NCI-H446 (cell line): ENCODE measurements around the gene NARS2.
"Not testable (repeated sequence)": the region's sequence is repeated elsewhere in the genome, so short reads cannot be mapped to it uniquely, and the experiment has no call there.

Experiments used
- DNase-seq, 2 experiments: peaks; one replicate each; lab custom pipeline; 2025; lab: John Stamatoyannopoulos, UW

The NARS2 gene

DNA sequence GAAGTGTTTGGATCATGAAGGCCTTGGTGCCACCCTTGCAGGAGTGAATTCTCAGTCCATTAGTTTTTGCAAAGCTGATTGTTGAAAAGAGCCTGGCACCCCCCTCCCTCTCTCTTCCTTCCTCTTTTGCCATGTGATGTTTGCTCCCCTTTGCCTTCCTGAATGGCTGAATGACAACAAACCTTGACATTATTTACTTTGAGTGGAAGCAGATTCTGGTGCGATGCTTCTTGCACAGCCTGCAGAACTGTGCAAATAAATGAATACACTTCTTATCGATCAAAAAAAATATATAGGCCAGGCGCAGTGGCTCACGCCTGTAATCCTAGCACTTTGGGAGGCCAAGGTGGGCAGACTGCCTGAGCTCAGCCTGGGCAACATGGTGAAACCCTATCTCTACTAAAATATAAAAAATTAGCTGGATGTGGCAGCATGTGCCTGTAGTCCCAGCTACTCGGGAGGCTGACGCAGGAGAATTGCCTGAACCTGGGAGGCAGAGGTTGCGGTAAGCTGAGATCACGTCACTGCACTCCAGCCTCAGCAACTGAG, 2.0 kb upstream of the NARS2 start:
- DNase-seq, result no peak

DNA sequence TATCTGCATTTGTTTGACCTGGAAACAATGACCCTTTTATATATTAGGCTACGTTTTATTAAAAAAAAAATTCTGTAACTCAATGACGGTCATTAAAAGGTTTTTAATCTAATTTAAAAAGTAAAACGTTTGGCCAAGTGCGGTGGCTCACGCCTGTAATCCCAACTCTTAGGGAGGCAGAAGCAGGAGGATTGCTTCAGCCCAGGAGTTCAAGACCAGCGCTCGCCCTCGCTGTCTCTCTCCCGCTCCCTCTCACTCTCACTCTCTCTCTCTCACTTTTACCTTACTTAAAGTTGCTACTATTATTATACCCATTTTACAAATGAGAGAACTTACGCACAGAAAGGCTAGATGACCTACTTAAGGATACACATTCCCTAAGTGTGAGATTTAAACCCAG, 814 bp upstream of the NARS2 start:
- no peak for DNase-seq

DNA sequence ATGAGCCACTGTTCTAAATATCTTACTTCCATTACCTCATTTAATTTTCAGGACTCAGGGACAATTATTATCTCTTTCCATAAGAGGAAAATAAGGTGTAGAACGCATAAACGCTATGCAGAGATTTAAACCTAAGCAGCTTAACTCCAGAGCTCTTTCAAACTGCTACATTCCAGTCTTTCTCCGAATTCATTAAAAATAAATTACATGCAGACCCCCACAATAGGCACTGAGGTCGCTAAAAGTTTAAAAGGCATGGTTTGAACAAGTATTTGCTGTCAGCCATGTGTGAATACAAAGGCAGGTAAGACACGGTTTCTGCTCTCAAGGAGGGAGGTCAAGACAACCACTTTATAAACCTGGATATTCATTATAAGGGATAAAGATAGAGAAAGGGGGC, 983 bp downstream of the NARS2 start:
- no peak for DNase-seq

DNA sequence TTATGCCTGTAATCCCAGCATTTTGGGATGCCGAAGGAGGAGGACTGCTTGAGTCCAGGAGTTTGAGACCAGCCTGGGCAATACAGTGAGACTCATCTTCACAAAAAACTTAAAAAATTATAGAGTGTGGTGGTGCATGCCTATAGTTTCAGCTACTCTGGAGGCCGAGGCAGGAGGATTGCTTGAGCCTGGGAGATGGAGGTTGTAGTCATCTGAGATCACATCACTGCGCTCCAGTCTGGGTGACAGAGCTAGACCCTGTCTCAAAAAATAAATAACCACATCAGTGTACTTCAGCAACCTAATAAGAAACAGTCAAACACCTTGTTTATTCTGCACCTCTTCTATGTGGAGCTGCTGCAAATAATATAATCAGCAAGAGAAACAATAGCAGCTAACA, 1.4 kb downstream of the NARS2 start:
- DNase-seq, result no peak

DNA sequence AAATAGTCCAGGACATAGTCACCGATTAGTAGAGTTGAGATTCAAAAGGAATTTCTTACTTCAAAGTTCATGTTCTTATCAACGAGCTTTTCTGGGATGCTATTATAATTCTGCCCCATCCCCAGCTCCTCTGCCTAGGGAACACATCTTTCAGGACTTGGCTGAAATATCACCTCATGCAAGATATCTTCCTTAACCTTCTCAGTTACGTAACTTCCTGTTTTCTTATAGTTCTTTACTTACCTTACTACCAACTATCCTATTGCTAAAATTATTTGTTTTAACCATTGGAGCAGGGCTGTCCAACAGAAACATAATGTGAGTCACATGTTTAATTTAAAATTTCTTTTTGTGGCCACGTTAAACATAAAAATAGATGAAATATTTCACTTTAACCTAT, 2.3 kb downstream of the NARS2 start:
- no peak for DNase-seq

DNA sequence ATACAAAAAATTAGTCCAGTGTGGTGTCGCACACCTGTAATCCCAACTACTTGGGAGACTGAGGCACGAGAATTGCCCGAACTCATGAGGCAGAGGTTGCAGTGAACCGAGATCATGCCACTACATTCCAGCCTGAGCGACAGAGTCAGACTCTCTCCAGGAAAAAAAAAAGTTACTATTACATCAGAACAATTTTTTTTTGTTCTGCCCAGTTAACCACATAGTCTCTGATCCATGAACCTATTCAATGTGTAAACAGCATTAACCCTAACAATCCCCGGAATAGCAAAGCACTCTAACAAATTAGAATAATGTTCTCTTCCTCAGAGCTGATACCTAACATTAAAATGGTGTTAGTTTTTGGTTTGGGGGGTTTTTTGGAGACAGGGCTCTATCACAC, 4.6 kb downstream of the NARS2 start:
- no peak for DNase-seq

DNA sequence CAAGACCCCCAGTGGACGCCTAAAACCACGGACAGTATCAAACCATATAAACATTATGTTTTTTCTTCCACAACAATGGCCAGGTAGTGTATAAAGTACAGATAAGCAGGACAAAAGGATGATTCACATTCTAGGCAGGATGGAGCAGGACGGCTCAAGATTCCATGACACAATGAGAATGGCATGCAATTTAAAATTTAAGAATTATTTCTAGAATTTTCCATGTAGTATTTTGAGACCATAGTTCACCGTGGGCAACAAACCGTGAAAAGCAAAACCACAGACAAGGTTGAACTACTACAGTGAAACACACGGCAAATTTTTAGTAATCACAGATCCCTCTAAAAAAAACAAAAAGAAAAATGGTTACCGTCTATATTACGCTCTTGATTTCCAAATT, 7.5 kb downstream of the NARS2 start:
- no peak for DNase-seq

DNA sequence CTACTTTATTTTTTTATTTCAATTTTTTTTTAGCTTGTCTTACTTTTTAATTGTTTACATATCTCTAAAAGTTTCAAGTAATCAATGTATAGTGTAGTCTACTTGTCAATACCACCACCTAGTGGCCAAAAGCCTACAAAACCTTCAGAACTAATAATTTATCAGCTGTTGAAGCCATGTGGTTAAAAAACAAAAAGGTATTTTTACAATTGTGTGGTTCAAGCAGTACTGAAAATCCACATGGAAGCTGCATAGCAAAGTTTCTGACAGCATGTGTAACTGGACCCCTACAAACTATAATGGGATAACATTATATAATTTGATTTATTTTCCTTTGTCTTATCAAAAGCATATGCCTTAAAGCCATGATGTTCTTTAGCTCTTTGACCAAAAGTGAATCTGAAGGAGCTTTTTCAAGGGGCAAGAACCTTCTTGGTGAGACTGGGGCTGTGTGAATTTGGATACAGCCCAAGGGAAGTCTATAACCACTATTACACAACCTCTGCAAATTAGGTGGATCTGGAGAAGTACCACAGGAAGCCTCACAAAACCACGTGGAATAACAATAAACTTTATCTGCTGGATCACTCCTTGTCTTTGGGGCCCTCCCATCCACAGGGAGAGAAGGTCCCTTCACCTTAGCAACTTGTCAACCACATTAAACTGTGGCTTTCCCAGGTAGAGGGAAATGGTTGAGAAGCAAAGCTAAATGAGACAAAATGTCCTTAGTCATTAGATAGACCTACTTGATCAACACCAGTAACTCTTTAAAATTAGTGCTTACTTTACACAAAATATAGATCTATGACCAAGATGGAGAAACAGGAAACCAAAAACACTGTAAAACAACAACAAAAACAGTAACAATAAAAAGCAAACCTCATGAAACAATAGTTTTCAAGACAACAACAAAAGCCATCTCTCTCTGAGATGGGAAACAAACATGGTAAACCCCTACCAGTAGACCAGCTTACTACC, 9.9 kb downstream of the NARS2 start:
- peak; percentile 51 to 66 for DNase-seq

DNA sequence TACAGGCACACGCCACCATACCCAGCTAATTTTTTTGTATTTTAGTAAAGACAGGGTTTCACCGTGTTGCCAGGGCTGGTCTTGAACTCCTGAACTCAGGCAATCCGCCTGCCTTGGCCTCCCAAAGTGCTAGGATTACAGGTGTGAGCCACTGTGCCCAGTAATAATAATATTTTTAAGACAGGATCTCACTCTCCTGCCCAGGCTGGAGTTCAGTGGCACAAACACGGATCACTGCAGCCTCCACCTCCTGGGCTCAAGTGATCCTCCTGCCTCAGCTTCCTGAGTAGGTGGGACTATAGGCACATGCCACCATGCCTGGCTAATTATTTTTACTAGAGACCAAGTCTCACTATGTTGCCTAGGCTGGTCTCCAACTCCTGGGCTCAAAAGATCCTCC, 10.6 kb downstream of the NARS2 start:
- DNase-seq, result not testable (repeated sequence)

DNA sequence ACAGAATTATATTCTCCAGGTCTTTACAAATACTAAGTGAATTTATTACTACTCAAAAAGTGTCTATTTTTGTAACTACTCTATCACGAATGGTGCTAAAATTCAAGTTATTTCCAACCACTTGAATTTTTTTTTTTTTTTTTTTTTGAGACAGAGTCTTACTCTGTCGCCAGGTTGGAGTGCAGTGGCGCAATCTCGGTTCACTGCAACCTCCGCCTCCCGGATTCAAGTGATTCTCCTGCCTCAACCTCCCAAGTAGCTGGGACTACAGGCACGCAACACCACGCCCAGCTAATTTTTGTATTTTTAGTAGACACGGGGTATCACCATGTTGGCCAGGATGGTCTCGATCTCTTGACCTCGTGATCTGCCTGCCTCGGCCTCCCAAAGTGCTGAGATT, 11.6 kb downstream of the NARS2 start:
- not testable (repeated sequence) for DNase-seq

- no peak for DNase-seq
These were observed 12.3 kb downstream of the NARS2 start for GRCh38 chr11:78562398-78562797.

- no peak for DNase-seq
These were observed 13.7 kb downstream of the NARS2 start for GRCh38 chr11:78560826-78561484.

DNA sequence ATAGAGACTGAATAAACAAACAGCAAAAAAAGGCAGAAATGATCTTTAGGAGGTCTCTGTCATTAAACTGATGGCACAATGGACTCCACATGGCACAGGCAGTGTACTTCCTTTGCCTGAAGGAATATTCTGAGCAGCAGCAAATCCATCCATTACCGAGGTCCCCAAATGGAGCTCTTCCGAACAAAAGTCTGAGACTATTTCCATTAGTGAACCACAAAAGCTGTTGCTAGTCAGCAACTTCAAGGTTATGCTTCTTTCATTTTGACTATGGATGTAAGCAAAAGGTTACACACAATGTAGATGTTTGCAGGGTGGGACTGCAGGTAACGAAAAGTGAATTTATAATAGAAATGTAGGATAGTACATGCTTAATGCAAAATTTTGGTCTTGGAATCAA, 14.5 kb downstream of the NARS2 start:
- no peak for DNase-seq

GRCh38 chr11:78557236-78557635, 17.4 kb downstream of the NARS2 start:
- no peak for DNase-seq

- DNase-seq, result no peak
These were observed 19.1 kb downstream of the NARS2 start for GRCh38 chr11:78555592-78555991.

GRCh38 chr11:78552881-78553280, 21.8 kb downstream of the NARS2 start:
- DNase-seq, result no peak

GRCh38 chr11:78552139-78552538, 22.5 kb downstream of the NARS2 start:
- DNase-seq, result not testable (repeated sequence)

DNA sequence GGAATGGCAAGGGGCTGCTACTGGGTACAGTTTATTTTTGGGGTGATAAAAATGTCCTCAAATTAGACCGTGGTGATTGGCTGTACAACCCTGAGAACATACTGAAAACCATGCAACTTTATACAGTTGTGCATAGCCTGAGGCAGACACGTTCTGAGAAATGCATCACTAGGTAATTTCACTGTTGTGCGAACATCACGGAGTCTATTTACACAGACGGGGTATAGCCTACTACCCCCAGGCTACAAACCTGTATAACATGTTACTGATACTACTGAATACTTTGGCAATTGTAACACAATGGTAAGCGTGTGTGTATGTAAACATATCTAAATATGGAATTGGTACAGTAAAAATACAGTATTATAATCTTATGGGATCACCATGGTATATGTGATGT, 23.6 kb downstream of the NARS2 start:
- no peak for DNase-seq

- no peak for DNase-seq
These were observed 24.8 kb downstream of the NARS2 start for GRCh38 chr11:78549624-78550409.

GRCh38 chr11:78548911-78549590, 25.6 kb downstream of the NARS2 start:
- no peak for DNase-seq

DNA sequence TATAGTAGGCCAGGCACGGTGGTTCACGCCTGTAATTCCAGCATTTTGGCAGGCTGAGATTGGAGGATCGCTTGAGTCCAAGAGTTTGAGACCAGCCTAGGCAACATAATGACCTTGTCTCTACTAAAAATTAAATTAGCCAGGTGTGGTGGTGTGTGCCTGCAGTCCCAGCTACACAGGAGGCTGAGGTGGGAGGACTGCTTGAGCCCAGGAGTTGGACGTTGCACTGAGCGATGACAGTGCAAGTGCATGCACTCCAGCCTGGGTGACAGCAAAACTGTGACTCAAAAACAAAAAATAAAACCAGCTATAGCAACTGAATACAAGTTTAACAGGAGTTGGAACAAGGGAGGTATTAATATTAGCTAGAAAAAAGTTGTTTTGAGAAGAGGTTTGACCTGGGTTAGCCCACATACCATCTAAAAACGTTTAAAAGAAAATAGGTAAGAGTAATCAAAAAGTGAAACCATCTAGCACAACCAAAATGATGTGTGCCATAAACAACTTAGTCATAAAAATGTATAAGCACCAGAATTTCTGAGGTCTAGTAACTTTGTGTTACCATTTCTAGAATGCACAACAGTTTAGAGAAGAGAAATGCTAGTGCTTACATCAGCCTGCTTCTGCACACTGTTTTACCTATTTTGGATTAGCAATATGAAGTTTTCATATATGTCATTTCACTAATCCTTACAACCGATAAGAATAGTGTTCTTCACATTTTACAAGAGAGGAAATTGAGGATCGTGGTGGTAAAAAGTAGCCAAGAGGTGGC, 26.5 kb downstream of the NARS2 start:
- no peak for DNase-seq
